IPS-18a (cell line): ENCODE results near the gene DEFB131A.
"Not testable (repeated sequence)": the region's sequence is repeated elsewhere in the genome, so short reads cannot be mapped to it uniquely, and the experiment has no call there.

Experiments
- H3K27ac ChIP-seq: one replicate; pipeline ENCODE4 v1.5.1; 2013; ENCODE audit warnings: low read length
- H3K27me3 ChIP-seq: one replicate; pipeline ENCODE4 v1.6.1; 2013; ENCODE audit warnings: mild to moderate bottlenecking, low read length; ENCODE audit not compliant: control insufficient read depth, insufficient read depth
- H3K36me3 ChIP-seq: one replicate; pipeline ENCODE4 v1.6.1; 2013; ENCODE audit warnings: low read depth, low read length; ENCODE audit not compliant: control insufficient read depth
- H3K4me1 ChIP-seq: one replicate; pipeline ENCODE4 v1.6.1; 2013; ENCODE audit warnings: low read depth, low read length; ENCODE audit not compliant: control insufficient read depth
- H3K4me3 ChIP-seq: one replicate; pipeline ENCODE4 v1.5.1; 2013; ENCODE audit warnings: low read length
- H3K9ac ChIP-seq: one replicate; pipeline ENCODE4 v1.6.1; 2013; ENCODE audit warnings: mild to moderate bottlenecking, low read length, moderate library complexity
- H3K9me3 ChIP-seq: one replicate; pipeline ENCODE4 v1.6.1; 2013; ENCODE audit warnings: low read depth, low read length; ENCODE audit not compliant: control insufficient read depth

The DEFB131A gene

DNA sequence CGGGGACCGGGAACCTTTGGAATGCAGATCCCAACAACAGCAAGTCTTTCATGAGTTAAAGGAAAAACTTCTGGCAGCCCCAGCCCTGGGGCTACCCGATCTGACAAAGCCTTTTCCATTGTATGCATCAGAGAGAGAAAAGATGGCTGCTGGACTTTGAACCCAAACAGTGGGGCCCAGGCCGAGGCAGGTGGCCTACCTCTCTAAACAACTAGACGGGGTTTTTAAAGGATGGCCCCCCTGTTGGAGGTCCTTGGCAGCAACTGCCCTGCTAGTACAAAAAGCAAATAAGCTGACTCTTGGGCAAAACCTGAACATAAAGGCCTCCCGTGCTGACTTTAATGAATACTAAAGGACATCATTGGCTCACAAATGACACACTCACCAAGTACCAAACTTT is 10.1 kb downstream of the DEFB131A start:
- H3K36me3 ChIP-seq, H3K9ac ChIP-seq, H3K9me3 ChIP-seq, H3K27ac ChIP-seq, H3K4me1 ChIP-seq, H3K27me3 ChIP-seq, H3K4me3 ChIP-seq: not testable (repeated sequence)

DNA sequence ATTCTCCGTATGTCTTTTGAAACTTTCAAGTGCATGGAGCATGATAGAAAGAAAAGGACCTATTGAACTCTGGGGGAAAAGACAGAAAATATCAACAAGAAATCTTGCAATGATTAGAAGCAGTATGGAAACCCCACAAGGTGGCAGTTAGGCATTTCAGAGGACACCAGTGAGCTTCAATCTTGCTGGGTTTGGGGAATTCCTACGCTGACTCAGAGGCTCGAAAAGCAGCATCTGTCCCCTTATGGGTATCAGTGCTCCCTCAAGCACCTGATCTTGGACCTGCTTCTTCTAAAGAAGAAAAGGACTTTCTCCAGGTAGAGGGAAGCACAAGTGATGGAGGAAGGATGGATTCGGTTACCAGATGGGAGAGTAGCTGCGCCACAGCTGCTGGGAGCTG is 10.8 kb downstream of the DEFB131A start:
- H3K9me3 ChIP-seq, H3K27me3 ChIP-seq, H3K27ac ChIP-seq, H3K9ac ChIP-seq, H3K4me1 ChIP-seq, H3K4me3 ChIP-seq, H3K36me3 ChIP-seq: not testable (repeated sequence)

- not testable (repeated sequence) for H3K27me3 ChIP-seq, H3K27ac ChIP-seq, H3K4me1 ChIP-seq, H3K36me3 ChIP-seq, H3K9ac ChIP-seq, H3K9me3 ChIP-seq, H3K4me3 ChIP-seq
Measured at GRCh38 chr4:9479466-9479865, 35.3 kb downstream of the DEFB131A start.

DNA sequence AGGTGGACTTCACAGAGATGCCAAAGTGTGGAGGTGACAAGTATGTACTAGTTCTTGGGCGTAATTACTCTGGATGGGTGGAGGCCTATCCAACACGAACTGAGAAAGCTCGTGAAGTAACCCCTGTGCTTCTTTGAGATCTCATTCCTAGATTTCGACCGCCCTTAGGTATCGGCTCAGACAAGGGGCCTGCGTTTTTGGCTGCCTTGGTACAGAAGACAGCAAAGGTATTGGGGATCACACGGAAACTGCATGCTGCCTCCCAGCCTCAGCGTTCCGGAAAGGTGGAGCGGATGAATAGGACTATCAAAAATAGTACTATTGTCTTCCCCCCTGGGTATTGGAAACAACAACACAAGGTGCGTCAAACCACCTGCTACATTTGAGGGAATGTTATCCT is 35.9 kb downstream of the DEFB131A start:
- not testable (repeated sequence) for H3K9me3 ChIP-seq, H3K4me1 ChIP-seq, H3K27me3 ChIP-seq, H3K4me3 ChIP-seq, H3K36me3 ChIP-seq, H3K27ac ChIP-seq, H3K9ac ChIP-seq

DNA sequence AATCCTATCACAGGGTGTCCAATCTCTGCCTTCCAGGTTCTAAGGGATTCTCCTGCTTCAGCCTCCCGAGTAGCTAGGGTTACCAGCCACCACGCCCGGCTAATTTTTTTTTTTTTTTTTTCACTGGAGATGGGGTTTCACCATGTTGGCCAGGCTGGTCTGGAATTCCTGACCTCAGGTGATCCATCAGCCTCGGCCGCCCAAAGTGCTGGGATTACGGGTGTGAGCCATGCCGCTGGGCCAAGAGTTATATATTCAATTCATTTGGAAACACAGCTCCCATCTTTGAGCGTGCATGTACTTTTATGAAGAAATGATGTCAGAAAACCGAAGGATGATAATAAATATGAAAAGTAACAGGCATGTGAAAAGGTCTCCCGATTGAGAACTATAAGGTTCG is 38.7 kb downstream of the DEFB131A start:
- H3K9ac ChIP-seq, H3K9me3 ChIP-seq, H3K36me3 ChIP-seq, H3K27me3 ChIP-seq, H3K4me3 ChIP-seq, H3K4me1 ChIP-seq, H3K27ac ChIP-seq: not testable (repeated sequence)

DNA sequence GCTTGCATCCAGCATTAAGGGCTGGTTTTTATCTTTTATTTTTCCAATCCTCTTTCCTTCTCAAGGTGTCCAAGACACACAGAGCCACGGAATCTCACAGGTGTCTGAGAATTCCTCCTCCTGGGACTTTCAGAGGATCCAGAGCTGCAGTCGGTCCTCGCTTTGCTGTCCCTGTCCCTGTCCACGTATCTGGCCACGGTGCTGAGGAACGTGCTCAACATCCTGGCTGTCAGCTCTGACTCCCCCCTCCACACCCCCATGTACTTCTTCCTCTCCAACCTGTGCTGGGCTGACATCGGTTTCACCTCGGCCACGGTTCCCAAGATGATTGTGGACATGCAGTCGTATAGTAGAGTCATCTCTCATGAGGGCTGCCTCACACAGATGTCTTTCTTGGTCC is 39.5 kb downstream of the DEFB131A start:
- not testable (repeated sequence) for H3K4me3 ChIP-seq, H3K27ac ChIP-seq, H3K9me3 ChIP-seq, H3K36me3 ChIP-seq, H3K4me1 ChIP-seq, H3K27me3 ChIP-seq, H3K9ac ChIP-seq

GRCh38 chr4:9486880-9487279 is 42.7 kb downstream of the DEFB131A start:
- not testable (repeated sequence) for H3K4me1 ChIP-seq, H3K36me3 ChIP-seq, H3K9ac ChIP-seq, H3K27ac ChIP-seq, H3K9me3 ChIP-seq, H3K4me3 ChIP-seq, H3K27me3 ChIP-seq

DNA sequence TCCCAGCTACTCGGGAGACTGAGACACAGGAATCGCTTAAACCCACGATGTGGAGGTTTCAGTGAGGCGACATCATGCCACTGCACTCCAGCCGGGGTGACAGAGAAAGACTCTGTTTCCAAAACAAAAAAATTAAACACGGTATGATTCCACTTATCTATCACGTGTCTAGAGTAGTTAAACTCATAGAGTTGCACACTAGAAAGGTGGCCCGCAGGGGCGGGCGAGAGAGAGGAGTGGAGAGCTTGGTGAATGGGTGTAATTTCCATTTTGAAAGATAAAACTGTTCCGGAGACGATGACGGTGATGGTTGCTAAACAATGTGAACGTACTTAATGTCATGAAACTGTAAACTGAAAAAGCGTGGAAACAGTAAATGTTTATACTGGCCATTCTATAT is 44.6 kb downstream of the DEFB131A start:
- H3K4me3 ChIP-seq, H3K27ac ChIP-seq, H3K4me1 ChIP-seq, H3K36me3 ChIP-seq, H3K9ac ChIP-seq, H3K27me3 ChIP-seq, H3K9me3 ChIP-seq: not testable (repeated sequence)

- not testable (repeated sequence) for H3K27me3 ChIP-seq, H3K4me3 ChIP-seq, H3K27ac ChIP-seq, H3K9me3 ChIP-seq, H3K36me3 ChIP-seq, H3K9ac ChIP-seq, H3K4me1 ChIP-seq
Measured at GRCh38 chr4:9490496-9490895, 46.3 kb downstream of the DEFB131A start.

DNA sequence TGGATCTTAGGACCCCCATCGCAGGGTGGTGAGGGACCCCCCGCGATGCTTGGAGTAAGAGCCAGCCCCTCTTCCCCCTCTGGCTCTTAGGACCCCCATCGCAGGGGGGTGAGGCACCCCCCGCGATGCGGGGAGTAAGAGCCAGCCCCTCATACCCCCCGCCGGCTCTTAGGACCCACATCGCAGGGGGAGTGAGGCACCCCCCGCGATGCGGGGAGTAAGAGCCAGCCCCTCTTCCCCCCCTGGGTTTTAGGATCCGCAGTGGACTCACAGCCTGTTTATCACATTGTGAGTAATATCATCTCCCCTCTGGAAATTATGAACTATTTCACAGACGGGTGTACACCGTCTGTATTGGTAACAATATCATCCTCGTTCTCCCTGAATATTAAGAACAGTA is 46.8 kb downstream of the DEFB131A start:
- not testable (repeated sequence) for H3K27ac ChIP-seq, H3K9ac ChIP-seq, H3K4me3 ChIP-seq, H3K27me3 ChIP-seq, H3K4me1 ChIP-seq, H3K36me3 ChIP-seq, H3K9me3 ChIP-seq

GRCh38 chr4:9493589-9493988 is 49.4 kb downstream of the DEFB131A start:
- not testable (repeated sequence) for H3K4me1 ChIP-seq, H3K36me3 ChIP-seq, H3K27ac ChIP-seq, H3K27me3 ChIP-seq, H3K4me3 ChIP-seq, H3K9ac ChIP-seq, H3K9me3 ChIP-seq

- not testable (repeated sequence) for H3K27me3 ChIP-seq, H3K36me3 ChIP-seq, H3K9me3 ChIP-seq, H3K27ac ChIP-seq, H3K4me3 ChIP-seq, H3K9ac ChIP-seq, H3K4me1 ChIP-seq
Measured at GRCh38 chr4:9494256-9495035, 50.2 kb downstream of the DEFB131A start.
